ENCODE measurements around the gene RAD51B. TPM values are rescaled to one million over a fixed set of nuclear protein-coding genes. Genes with fewer than 3 reads are reported as not detected.

Gene RAD51B
- total RNA-seq, 3 donors from 2014 or later, result 10.6 to 77.6 (median 33.8) TPM

DNA sequence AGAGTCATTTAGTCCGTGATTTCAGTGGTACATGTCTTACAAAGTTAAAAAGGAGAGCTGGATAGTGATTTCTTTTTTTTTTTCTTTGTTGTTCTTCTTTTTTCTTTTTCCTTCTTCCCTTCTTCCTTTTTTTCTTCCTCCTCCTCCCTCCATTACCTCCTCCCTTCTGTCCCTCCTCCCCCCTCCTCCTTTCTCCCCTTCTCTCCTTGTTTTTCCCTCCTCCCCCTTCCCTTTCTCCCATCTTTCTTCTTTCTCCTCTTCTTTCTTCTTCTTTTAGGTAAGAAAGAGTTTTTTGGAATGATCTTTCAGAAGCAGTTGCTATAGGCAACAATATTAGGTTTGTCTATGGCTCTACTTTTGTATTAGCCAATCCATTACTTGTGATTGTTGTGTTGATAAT is 368.6 kb downstream of the RAD51B start:
- DNase-seq (ENCODE audit: low spot score in 2 of 2), result no peak
- TF ChIP-seq POLR2A (IDR thresholded peaks at IDR 0.05) (no peak), POLR2AphosphoS5 (IDR thresholded peaks at IDR 0.05) (no peak)
- TF ChIP-seq, protein P1, sequence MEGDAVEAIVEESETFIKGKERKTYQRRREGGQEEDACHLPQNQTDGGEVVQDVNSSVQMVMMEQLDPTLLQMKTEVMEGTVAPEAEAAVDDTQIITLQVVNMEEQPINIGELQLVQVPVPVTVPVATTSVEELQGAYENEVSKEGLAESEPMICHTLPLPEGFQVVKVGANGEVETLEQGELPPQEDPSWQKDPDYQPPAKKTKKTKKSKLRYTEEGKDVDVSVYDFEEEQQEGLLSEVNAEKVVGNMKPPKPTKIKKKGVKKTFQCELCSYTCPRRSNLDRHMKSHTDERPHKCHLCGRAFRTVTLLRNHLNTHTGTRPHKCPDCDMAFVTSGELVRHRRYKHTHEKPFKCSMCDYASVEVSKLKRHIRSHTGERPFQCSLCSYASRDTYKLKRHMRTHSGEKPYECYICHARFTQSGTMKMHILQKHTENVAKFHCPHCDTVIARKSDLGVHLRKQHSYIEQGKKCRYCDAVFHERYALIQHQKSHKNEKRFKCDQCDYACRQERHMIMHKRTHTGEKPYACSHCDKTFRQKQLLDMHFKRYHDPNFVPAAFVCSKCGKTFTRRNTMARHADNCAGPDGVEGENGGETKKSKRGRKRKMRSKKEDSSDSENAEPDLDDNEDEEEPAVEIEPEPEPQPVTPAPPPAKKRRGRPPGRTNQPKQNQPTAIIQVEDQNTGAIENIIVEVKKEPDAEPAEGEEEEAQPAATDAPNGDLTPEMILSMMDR (IDR thresholded peaks at IDR 0.05), result no peak

DNA sequence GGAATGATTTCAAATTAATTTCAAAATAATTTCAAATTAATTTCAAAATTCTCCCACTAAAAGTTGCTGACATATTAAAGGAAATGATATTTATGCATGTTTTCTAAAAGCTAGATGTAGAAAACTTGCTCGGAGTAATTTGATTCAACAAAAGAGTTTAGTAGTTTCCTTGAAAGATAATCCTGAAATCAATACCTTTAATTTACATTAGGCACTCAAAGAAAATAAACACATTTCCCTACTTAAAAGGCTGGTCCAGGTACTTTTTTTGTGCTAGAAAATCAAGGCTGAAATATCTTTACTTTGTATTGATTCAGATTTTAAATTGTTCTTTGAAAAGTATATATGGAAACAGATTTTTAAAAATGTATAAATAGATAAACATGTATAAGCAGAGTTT is 370.5 kb downstream of the RAD51B start:
- intact Hi-C loops (cut with DNase I; ENCODE audit: low total_unique reads), result no loop called here
- DNase-seq (ENCODE audit: low spot score in 2 of 2), result no peak
- Histone ChIP-seq H3K36me3 (no peaks in the 10 kb centered on the region), H3K27ac (no peak overlapping the region), H3K9me3 (no peaks in the 10 kb centered on the region), H3K27me3 (no peaks in the 10 kb centered on the region), H3K4me1 (no peaks in the 10 kb centered on the region), H3K4me3 (no peak overlapping the region)
- TF ChIP-seq, protein P1 (IDR thresholded peaks at IDR 0.05), result no peak
- no peak for TF ChIP-seq POLR2AphosphoS5 (IDR thresholded peaks at IDR 0.05)
- no peak for TF ChIP-seq POLR2A (IDR thresholded peaks at IDR 0.05)

More for the DNA sequence above, 368.6 kb downstream of the RAD51B start:
- no peaks in the 10 kb centered on the region for H3K4me1 ChIP-seq
- H3K27ac ChIP-seq, result no peak overlapping the region
- H3K4me3 ChIP-seq, result no peak overlapping the region
- H3K36me3 ChIP-seq, result no peaks in the 10 kb centered on the region
- intact Hi-C loops (cut with DNase I; ENCODE audit: low total_unique reads), result no loop called here
- H3K27me3 ChIP-seq, result no peaks in the 10 kb centered on the region
- no peaks in the 10 kb centered on the region for H3K9me3 ChIP-seq

DNA sequence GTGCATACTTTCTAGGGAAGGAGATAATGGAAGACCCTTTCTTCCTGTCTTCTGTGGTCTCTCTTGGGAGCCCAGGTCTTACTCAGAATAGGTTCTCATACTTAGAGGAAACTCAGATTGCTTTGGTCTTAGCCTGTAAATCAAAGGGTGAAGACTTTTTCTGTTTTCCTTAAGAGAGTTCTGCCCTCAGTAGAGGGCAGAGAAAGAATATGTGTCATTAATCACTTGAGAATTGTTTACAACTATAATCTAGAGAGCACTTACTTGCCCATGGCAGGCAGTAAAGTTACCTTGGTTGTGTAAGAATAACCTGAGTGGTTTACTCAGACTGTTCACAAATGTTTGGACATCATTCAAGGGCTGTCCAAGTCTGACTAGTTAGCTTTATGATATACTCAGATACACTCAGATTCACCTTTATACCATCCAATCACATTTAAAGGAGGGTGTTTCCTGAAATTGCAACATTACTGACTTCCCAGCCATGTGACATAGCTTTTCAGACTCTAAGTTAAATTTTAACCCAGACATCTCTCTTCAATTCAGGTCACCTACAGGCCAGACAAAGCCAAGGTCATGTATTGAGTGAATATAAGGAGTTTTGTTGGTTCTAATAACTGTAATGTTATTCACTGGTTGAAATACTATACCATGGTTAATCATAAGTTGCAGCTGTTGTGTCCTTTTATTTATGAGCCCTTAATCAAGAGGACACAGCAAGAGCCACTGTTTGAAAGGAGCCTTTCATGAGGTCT is 372.2 kb downstream of the RAD51B start:
- intact Hi-C loops (cut with DNase I; ENCODE audit: low total_unique reads), result no loop called here
- peak overlapping the region; percentile 10 to 15 for H3K27ac ChIP-seq
- H3K9me3 ChIP-seq, result no peaks in the 10 kb centered on the region
- no peak overlapping the region for H3K4me3 ChIP-seq
- no peaks in the 10 kb centered on the region for H3K4me1 ChIP-seq
- H3K27me3 ChIP-seq, result no peaks in the 10 kb centered on the region
- H3K36me3 ChIP-seq, result no peaks in the 10 kb centered on the region
- TF ChIP-seq POLR2A (IDR thresholded peaks at IDR 0.05) (no peak), POLR2AphosphoS5 (IDR thresholded peaks at IDR 0.05) (no peak)
- TF ChIP-seq, protein P1 (IDR thresholded peaks at IDR 0.05), result no peak
- DNase-seq (ENCODE audit: low spot score in 2 of 2), result no peak

DNA sequence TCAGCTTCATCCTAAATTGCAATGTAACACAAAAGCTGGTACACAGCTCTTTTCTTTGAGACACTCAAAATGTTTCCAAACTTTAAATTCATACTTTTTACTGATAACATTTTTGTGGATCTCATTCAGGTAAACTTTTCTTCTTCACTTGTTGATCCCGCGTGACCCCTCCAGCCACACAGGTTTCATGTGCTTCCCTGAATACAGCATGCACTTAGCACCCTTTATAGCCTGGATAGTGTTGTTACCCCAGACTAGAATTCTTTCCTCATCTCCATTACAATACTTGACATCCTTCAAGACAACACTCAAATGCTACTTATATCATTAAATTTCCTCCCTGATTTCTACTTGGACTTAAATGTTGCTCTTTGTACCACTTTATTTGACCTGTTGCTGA is 373.4 kb downstream of the RAD51B start:
- intact Hi-C loops (cut with DNase I; ENCODE audit: low total_unique reads), result no loop called here
- TF ChIP-seq, protein P1 (IDR thresholded peaks at IDR 0.05), result no peak
- TF ChIP-seq POLR2A (IDR thresholded peaks at IDR 0.05) (no peak), POLR2AphosphoS5 (IDR thresholded peaks at IDR 0.05) (no peak)
- Histone ChIP-seq H3K4me3 (no peak overlapping the region), H3K4me1 (no peaks in the 10 kb centered on the region), H3K27ac (no peak overlapping the region), H3K36me3 (no peaks in the 10 kb centered on the region), H3K27me3 (no peaks in the 10 kb centered on the region), H3K9me3 (no peaks in the 10 kb centered on the region)
- DNase-seq (ENCODE audit: low spot score in 2 of 2), result no peak

DNA sequence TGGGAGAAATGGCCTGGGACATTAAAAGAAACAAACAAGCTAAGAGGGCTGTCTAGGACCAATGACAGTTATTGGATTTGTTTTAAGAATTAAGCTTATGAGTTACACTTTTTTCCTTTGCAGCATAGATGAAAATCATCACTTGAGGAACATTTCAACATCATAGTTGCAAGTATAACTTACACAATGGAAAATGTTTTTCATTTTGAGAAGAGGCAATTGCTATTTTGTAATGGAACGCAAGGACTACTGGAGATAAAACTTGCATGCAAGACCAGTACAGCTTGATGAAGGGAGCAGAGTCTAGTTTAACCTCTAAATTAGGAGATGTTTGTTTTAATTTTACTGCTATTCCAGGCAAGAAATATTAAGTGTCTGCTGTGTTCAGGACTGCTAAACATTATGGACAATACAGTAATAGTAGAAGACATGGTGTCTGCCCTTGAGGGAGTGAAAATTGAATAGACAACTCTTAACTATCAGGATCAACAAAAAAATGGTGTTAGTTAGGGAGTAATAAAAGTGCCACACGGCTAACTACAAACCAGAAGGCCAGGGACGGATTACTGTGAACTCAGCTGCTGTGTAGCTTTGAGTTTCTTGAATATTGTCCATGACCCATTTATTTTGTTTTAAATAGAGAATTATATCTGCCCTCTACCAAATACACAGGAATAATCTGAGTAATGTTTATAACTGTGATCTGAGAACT is 374.5 kb downstream of the RAD51B start:
- intact Hi-C loops (cut with DNase I; ENCODE audit: low total_unique reads), result no loop called here
- no peak for TF ChIP-seq POLR2A (IDR thresholded peaks at IDR 0.05)
- TF ChIP-seq, protein P1 (IDR thresholded peaks at IDR 0.05), result no peak
- no peak for TF ChIP-seq POLR2AphosphoS5 (IDR thresholded peaks at IDR 0.05)
- Histone ChIP-seq H3K36me3 (no peaks in the 10 kb centered on the region), H3K27me3 (no peaks in the 10 kb centered on the region), H3K27ac (peak overlapping the region; percentile 29 to 75), H3K4me1 (no peaks in the 10 kb centered on the region), H3K4me3 (no peak overlapping the region), H3K9me3 (no peaks in the 10 kb centered on the region)
- DNase-seq (ENCODE audit: low spot score in 2 of 2), result no peak
